Stimulated activated CD4-positive, alpha-beta T cell treated with anti-CD3 and anti-CD28 coated beads, Interleukin-2, amount 100 ng/mL, for 48 hours (primary cell): Measurements from ENCODE around the gene CREG2.

Experiments
- DNase-seq, 2 donors: peaks; one replicate each; pipeline ENCODE4 v3.0.0-alpha.2; 2020

CREG2 gene

GRCh38 chr2:101387151-101387834, at the start of gene CREG2:
Gene CREG2 (minus strand): TSS chr2:101387503. CDS start chr2:101387457, 46 bp downstream.
- DNase-seq, result peak; percentile 47 to 57

- no peak for DNase-seq
Measured at GRCh38 chr2:101435001-101435862, 47.9 kb upstream of the CREG2 start.

- no peak for DNase-seq
Measured at GRCh38 chr2:101433465-101433864, 46.2 kb upstream of the CREG2 start.

- DNase-seq, result no peak
Measured at GRCh38 chr2:101432411-101433181, 45.3 kb upstream of the CREG2 start.

GRCh38 chr2:101431486-101431885, 44.2 kb upstream of the CREG2 start:
- no peak for DNase-seq

- DNase-seq, result no peak
Measured at GRCh38 chr2:101430156-101430555, 42.9 kb upstream of the CREG2 start.

GRCh38 chr2:101429453-101429852, 42.1 kb upstream of the CREG2 start:
- DNase-seq, result no peak

- no peak for DNase-seq
Measured at GRCh38 chr2:101428422-101429176, 41.3 kb upstream of the CREG2 start.

GRCh38 chr2:101427743-101428142, 40.4 kb upstream of the CREG2 start:
- no peak for DNase-seq

- no peak for DNase-seq
Measured at GRCh38 chr2:101427240-101427639, 39.9 kb upstream of the CREG2 start.

GRCh38 chr2:101426822-101427221, 39.5 kb upstream of the CREG2 start:
- DNase-seq, result no peak

GRCh38 chr2:101420623-101421022, 33.3 kb upstream of the CREG2 start:
- DNase-seq, result no peak

GRCh38 chr2:101419096-101419663, 31.9 kb upstream of the CREG2 start:
- peak; percentile 59 to 64 for DNase-seq

GRCh38 chr2:101418460-101419095, 31.3 kb upstream of the CREG2 start:
- DNase-seq, result no peak

- no peak for DNase-seq
Measured at GRCh38 chr2:101416609-101417008, 29.3 kb upstream of the CREG2 start.

- DNase-seq, result no peak
Measured at GRCh38 chr2:101415884-101416283, 28.6 kb upstream of the CREG2 start.

- no peak for DNase-seq
Measured at GRCh38 chr2:101415220-101415619, 27.9 kb upstream of the CREG2 start.

- DNase-seq, result no peak
Measured at GRCh38 chr2:101412092-101412694, 24.9 kb upstream of the CREG2 start.

- no peak for DNase-seq
Measured at GRCh38 chr2:101410746-101411145, 23.4 kb upstream of the CREG2 start.

GRCh38 chr2:101410114-101410513, 22.8 kb upstream of the CREG2 start:
- no peak for DNase-seq

GRCh38 chr2:101409699-101410098, 22.4 kb upstream of the CREG2 start:
- no peak for DNase-seq
